Measurements from ENCODE around the gene SAFB2.

Gene SAFB2

DNA sequence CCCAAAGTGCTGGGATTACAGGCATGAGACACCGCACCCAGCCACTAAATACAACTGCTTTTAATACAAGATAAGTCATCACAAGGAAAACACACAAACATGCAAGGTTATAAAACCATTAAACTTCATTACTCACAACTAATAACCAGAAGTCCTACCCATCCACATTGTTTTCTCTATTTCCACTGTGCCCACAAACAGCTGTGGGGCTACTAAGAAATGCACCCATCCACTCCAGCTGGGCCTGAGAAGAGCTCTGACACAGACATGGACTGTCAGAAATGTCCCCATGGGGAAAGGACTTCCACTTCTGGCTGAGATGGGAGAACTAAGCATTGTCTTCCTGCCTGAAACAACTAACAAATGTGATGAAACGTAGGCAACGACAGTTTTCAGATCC is 17.2 kb downstream of the SAFB2 start:
- DNase-seq, result no peak

DNA sequence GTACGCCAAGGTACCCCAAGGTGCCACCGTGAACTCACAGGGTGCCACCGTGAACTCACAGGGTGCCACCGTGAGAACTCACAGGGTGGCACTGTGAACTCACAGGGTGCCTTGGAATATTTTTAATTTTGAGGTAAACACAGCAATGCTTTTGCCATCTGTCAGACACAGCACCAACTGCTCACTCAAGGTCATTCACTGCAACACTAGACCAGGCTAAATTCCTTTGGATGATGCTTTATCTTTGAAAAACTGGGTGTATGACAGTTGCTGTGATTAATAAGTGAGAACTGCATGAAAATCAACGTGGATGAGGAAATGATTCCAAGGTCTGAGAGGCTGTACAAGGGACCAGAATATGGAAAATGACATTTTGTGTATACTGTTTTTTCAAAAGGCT is 18.9 kb downstream of the SAFB2 start:
- DNase-seq, result no peak

DNA sequence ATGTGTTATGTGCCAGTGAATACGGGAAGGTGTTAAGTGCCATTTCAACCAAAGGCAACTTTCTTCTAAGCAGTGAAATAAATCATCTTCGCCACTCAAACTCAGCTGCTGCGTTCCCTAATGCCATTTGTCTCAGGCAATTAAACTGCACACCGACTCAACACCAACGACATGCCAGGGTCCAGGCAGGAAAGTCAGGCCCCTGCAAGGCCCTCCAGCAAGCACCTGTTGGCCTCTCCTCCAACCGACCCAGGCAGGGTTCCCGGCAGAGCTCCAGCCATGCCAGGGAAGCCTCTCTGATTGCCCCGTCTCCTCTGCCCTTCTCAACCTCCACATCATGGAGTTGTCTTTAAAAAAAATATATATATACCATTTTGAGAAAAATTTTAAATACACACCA is 21.8 kb downstream of the SAFB2 start:
- no peak for DNase-seq

DNA sequence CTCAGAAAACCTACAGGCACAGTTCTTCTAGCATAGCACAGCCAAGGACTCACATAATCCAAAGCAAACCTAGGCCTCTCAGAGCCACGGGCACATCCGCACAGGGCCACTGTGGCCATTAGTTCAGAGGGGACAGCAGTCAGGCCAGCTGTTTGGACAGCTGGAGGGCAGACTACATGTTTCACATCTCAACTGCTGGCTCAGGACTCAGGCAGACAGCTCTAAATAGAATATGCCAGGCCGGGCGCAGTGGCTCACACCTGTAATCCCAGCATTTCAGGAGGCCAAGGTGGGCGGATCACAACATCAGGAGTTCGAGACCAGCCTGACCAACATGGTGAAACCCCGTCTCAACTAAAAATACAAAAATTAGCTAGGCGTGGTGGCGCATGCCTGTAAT is 26.8 kb downstream of the SAFB2 start:
- DNase-seq, result no peak

DNA sequence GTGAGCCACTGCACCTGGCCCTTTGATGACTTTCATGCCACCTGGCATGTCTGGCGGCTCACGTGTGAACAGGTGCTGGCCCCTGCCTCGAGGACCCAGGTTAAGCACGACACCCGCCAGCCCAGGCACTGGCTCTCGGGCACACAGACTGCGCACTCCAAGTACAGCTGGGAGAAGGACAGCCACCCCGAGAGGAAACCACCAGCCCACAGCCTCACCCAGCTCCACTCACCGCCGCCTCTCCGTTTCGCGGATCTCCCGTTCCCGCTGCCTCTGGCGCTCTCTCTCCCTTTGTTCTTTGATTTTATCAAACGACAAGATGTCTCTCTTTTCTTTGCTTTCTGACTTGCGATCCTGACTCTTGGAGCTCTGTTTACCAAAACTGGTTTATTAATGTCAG is 27.4 kb downstream of the SAFB2 start:
- DNase-seq, result no peak

DNA sequence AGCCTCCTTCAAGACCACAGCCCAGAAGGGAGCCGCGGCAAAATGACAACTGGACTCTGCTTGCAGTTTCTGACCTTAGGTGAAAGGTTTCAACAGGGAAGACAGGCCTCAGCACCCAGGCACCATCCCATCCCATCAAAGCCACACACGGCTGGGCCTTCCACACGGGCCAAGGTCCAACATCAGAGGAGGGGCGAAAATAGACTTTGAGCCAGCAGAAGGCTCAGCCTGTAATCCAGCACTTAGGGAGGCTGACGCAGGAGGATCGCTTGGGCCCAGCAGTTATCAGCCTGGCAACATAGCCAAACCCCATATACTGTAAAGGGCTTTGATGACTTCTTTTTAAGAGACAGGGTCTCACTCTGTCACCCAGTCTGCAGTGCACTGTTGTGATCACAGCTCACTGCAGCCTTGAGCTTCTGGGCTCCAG is 28.0 kb downstream of the SAFB2 start:
- no peak for DNase-seq

DNA sequence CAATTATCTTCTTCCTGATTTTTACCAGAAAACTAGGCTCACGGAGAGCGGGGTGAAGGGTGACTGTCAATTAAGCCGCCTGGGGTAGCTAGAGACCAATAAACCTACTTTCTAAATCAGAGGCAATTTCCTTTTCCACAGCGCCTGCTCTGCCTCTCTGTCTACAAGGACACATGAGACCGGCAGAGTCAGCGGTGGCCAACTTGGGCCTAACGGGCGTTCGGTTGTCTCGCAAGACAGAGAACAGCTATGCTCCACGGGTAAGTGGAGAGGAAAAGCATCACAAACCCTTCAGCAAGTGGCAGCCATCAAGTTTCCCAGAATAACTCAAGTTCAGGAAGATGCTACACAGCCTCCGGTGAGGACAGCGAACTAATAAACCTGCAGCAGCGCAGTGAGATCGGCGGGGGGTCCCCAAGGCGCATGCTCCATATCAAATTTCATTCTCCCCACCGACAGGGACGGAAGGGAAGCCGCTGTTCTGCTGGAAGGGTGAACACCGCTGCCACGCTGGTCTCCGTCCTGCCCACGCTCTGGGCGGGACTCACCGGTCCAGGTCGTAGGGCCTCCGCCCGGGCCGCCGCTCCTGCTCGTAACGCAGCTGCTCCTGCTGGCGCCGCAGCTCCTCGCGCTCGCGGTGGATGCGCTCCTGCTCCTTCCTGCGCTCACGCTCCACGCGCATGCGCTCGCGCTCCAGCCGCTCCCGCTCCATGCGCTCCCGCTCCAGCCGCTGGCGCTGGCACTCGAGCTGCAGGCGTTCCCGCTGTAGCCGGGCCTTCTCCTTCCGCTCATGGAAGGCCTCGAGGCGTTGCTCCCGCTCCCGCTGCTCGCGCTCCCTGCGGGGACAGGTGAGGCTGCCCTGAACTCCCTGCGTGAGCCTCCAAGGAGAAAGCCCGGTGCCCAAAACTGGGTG is 29.0 kb downstream of the SAFB2 start:
- DNase-seq, result no peak

DNA sequence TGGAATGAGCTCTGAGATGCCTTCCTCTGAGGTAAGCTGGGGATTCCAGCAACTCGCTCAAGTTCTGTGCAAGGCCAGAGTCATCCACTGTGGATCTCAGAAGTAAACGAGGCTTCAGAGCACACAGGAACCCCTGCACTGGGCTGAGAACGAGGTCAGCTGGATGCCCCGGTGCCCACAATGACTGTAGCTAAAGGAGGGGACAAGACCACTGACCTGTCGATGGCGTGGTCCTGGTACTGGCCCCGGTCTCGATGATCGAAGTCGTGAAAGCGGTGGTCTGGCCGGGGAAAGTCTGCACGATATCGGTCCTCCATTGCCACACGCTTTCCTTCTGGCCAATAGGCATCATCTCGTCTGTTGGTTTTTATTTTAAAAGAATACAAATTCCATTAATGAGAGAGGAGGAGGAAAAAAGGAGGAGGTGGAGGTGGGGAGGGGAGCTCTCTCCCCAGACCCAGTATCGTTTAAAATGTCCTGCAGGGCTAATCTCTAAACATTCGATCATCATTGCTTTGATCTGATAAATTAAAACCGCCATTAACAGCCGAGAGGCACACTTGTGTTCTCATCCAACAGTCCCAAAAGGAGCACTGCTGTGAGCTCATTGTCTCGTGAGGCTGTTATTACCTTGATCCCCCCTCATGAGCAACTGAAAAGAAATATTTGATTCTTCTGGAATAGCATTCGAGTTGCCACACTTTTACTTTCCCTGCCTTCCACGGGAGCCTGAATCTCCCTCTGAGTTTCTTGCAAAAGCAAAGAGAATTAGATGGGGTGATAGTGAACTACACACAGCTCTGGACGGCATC is 29.8 kb downstream of the SAFB2 start:
- DNase-seq, result no peak

DNA sequence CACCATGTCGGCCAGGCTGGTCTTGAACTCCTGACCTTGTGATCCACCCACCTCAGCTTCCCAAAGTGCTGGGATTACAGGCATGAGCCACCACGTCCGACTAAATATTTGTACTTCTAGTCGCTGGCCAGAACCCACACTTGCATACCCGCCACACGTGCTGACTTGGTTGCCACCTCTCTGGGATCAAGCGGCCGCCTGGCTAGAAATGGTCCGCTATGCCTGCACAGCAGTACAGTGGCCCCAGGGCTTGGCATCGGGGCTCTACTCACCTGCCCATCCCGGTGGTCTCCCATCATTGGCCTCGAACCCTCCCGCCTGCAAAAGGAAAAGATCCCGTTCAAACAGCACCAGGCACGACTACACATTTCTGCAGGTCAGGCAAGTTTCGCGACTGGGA is 31.1 kb downstream of the SAFB2 start:
- no peak for DNase-seq

DNA sequence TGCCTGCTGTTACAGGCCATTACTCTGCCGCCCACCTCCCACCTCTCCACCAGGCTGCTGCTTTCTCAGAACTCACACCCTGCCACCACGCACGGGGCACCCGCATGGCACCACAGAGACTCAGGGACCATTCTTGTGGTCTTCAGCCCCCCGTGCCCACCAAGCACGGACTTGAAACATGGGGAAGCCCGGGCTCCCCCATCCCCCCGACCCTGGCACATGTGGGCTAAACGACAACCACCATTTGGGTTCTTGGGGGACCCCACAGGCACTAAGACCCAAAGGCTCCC is 31.8 kb downstream of the SAFB2 start:
- no peak for DNase-seq

DNA sequence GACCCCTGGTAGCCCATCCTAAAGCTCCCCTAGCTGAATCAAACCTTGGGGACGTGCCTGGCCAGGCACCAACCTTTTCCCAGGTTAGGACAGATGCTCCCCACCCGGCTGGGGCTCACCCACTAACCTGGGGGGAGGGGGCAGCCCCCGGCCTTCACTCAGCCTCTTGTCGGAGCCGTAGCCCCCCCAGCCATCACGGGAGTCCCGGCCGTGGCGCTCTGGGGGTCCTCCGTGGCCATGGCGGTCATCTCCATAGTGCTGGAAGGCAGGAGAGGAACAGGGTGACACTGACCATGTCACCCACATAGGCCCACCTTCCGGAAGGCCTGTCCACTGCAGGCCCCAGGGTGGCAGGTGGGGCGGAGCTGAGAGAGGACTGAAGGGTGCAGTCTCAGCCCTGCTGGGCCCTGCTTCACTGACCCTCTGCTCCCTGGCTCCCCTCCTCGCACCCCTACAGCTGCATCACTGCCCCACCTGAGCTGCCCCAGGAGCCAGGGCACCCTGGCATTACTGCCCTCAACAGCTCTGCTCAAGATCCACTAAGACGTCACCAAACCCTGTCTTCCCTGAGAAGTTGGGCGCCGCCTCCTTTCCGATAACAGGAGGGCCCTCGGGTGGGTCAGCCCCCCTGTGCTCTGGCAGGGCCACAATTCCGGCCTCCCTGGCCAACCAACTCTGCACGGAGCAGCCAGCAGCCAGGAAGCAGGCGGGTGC is 32.3 kb downstream of the SAFB2 start:
- DNase-seq, result no peak

DNA sequence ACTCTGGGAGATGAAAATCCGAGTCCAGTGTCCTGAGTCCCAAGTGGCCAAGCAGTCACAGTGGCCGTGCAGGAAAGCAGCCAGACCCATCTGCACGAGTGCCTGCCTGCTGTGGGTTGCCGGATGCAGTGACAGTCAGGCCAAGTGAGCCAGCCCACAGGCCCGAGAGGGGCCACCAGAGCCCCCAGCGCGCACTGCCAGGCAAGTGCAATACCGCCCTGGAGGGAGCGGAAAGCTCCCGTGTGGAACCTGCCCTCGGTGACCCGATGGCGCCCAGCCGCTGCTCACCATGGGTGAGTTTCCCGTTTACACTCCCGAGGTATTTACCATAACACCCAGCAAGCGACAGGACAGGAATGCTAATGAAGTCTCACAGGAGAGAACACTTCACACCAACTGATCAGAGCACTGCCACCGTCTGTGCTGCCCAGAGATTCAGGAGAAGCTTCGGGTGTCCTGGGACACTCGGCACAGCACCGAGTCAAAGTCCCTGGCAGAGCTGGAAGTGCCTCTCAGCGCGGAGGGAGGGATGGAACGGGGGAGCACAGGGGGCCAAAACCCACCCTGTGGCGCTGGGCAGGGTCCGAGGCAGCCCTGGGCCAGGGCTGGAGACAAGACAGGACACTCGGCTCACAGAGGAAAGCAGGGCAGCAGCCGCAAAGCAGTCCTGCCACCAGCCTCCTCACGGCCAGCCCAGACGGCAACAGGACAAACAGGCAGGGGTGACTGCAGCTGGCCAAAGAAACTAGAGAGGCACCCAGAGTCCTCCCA is 33.5 kb downstream of the SAFB2 start:
- DNase-seq, result no peak

DNA sequence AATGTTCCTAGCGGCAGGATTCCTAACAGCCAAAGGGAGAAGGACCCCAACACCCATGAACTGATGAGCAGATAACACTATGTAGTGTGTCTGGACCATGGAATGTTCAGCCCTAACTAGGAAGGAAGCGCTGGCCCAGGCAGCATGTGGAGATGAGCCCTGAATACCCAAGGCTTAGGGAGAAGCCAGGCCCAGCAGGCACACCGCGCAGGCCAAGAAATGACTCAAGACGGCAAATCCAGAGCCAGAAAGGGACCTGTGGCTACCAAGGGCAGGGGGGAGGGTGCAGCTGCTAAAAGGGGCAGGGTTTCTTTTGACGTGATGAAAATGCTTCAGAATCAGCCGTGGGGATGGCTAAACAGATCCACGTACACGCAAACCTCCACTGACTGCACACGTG is 34.1 kb downstream of the SAFB2 start:
- DNase-seq, result no peak

DNA sequence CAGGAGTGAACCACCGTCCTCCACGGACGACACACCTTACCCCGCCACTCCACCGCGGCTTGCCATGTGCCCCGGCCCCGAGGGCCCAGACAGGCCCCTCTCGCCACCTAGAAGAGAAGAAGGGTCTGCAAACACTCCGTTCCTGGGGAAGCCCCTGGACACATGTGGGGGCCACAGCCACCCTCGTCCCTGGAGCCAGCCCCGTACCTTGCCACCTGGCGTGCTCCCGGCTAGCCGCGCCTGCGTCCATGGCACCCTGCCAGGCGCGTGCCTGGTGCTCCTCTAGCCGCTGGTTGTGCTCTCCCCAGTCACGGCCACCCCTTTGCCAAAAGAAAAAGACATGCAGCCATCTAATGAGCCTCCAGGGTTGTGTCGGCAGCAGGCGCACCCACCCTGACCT is 34.9 kb downstream of the SAFB2 start:
- no peak for DNase-seq

DNA sequence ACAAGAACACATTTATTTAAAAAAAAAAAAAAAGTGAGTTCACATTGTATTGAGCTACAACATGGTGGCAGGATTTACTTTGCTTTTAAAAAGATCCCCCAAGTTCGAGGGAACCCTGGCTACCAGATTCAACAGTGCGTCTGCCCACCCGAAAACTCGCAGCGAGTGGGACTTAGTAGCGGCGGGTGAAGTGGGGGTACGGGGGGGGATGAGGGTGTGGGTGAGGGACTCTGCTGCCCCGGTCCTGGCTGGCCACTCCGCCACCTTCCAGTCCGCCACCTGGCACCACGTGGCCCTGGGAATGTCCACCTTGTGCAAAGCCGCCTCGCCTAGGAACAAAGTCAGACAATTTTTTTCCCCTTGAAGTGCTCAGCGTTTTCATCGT is 35.5 kb downstream of the SAFB2 start:
- DNase-seq, result no peak

DNA sequence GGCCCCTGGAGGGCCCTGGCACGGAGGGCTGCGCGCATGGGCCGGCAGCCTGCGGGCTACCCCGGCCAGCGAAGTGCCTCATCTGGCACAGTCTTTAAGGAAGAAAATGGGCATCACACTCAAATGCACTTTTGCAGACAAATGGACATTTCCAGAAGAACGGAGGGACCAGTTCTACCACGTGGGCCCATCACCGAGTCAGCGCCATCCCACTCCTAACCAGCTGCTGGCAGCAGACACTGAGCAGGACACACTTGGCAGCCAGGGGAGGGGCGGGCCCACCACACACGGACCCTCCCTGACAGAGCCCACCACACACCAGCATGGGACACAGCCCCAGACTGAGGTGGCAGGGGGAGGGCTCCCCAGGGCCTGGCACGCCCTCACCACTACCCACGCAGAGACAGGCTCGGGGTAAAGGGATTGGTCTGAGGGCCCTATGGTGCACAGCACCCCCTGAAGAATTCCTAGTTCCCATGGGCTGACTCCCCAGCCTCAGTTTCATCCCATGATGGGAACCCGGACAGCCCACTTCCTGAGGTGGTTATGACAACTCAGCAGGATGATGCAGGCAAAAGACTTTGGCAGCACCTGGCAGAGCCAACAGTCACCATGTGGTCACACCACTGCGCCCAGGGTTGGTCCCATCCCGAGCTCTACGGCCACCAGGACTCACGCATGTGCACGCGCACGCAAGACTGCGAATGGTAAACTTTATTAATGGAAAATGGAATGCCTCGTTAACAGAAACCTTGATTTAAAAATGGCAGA is 36.1 kb downstream of the SAFB2 start:
- no peak for DNase-seq

DNA sequence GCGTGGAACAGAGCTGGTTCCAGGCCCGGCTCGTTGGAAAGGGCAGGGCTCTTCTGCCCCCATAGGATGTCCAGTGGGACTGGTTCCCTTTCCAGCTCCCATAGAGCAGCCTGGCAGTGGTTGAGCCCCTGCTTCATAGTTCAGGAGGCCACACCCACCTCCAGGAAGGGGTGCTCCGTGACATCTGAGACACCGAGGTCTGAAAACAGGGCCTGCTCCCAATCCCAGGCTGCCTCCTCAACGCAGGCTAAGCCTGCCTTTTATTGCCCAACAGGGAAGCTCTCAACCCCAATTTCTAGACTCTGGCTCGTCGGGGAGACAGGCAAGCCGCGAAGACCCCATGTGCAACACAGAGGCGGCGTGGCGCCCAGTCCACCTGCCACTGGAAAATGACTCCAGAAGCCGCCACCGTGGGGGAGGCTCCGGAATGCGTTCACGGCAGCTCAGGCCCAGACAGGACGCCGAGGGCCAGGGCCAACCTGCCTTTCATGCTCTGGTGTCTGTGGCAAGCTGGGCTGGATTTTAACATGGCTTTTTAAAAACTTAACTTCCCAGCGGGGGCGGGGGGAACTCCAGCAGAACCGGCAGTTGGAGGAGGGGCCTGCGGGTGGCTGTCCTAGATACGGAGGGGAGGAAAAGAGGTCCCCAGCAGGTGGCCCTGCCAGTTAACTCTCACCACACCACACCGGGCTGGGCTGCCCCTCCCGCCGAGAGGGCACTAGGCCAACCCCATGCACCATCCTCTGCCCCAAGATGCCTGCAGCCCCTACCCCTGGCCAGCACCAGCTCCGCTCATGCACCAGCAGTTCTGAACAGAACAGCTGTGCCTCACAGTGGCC is 36.9 kb downstream of the SAFB2 start:
- DNase-seq, result no peak

DNA sequence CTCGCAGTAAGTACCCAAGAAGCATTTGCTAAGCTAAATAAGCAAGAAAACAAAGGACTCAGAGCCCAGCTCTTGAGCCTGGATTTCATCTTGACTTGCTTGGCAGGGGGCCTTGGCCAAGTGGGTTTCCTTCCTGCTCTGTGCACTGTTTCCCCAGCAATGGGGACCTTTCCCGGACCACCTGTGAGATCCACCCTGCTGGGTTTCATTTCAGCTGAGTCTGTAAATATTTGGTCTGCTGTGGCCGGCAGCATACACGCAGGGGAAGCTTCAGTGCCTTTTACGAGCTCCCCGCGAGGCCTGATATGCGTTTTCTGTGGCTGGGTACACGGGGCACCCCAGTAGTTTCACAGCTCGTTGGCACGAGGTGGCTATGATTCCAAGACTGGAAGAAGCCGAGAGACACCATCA is 42.4 kb downstream of the SAFB2 start:
- DNase-seq, result no peak

DNA sequence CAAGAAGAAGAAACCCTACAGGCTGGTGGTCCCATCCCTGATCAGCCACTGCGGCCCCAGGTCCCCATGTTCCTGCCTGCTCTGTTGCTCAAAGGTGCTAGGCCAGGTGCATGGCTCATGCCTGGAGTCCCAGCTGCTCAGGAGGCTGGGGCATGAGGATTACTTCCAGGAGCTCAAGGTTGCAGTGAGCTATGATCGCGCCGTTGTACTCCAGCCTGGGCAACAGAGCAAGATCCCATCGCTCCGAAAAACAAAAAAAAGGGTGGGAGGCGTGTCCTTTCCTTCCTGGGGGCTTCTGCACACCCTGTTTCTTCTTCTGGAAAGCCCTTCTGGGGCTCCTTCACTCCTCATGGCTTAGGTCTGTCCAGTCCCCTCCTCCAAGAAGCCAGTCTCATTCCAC is 42.9 kb downstream of the SAFB2 start:
- DNase-seq, result no peak

DNA sequence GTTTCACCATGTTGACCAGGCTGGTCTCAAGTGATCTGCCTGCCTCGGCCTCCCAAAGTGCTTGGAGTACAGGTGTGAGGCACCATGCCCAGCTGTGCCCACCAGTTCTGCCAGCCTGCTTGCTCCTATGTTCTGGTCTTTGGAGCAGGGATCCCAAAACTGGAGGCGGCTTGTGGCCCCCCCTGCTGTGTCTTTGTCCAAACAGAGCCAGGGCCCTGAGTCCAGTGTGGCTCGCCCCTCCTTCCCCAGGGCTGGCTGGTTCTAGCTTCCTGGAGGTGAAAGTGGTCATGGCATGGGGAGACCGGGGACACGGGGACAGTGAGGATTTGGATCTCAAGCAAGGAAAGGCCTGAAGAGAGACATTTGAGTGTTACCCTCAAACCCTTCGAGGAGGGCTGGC is 43.3 kb downstream of the SAFB2 start:
- no peak for DNase-seq
